Vagina (tissue), 2 donors: Measurements from ENCODE around the gene NRXN3. TPM values are rescaled to one million over a fixed set of nuclear protein-coding genes. Genes with fewer than 3 reads are reported as not detected.

Source experiments
- DNase-seq, 2 donors: peaks; one replicate each; pipeline ENCODE4 v3.0.0-alpha.2; 2017; ENCODE audit errors: extremely low spot score in 2 of 2
- H3K27ac ChIP-seq: fragments of 200-600 bp; sonication (generic); one replicate; pipeline ENCODE4 v1.5.1; 2019
- H3K27me3 ChIP-seq: fragments of 200-600 bp; sonication (generic); one replicate; pipeline ENCODE4 v1.5.1; 2019
- H3K36me3 ChIP-seq, 2 donors: fragments of 200-600 bp; sonication (generic); one replicate each; pipeline ENCODE4 v1.5.1; 2017 to 2019
- H3K4me1 ChIP-seq: fragments of 200-600 bp; sonication (generic); one replicate; pipeline ENCODE4 v1.5.1; 2019
- H3K4me3 ChIP-seq, 2 donors: fragments of 200-600 bp; sonication (generic); 1 replicate in 1 of 2; 2 replicates in 1 of 2; pipeline ENCODE4 v1.5.1; 2016 to 2019
- H3K9me3 ChIP-seq: fragments of 200-600 bp; sonication (generic); one replicate; pipeline ENCODE4 v1.5.1; 2019
- CTCF ChIP-seq, 3 experiments: fragments of 450-650 bp in 2 of 3; fragments of 200-600 bp in 1 of 3; sonication (generic) in 1 of 3; IDR thresholded peaks; one replicate each; pipeline ENCODE4 v1.5.1; 2017 to 2019; ENCODE audit warnings: antibody characterized with exemption in 3 of 3, mild to moderate bottlenecking in 2 of 3, moderate library complexity in 2 of 3
- POLR2A ChIP-seq, 2 donors: fragments of 450-650 bp; IDR thresholded peaks; one replicate each; pipeline ENCODE4 v1.6.1; 2017; ENCODE audit warnings: antibody characterized with exemption in 2 of 2, mild to moderate bottlenecking in 2 of 2, moderate library complexity in 2 of 2
- POLR2AphosphoS5 ChIP-seq, 2 donors: sonication (generic); formaldehyde crosslinking; IDR thresholded peaks; one replicate each; pipeline ENCODE4 v1.9.0; 2017; ENCODE audit warnings: antibody characterized with exemption in 2 of 2, mild to moderate bottlenecking in 2 of 2, low read depth in 1 of 2; ENCODE audit not compliant: insufficient read depth in 1 of 2
- intact Hi-C: fragments of 100-400 bp; cut with DNase I; formaldehyde crosslinking; loops from one replicate; pipeline ENCODE4 v1.15.1; 2023
- total RNA-seq: library from RNA; depleted of rRNA; stranded (reverse); fragments of >200 nt; gene quantifications from one replicate; pipeline ENCODE4 v1.2.3, GENCODE V29; 2016

The NRXN3 gene
- total RNA-seq, 1 donor from 2014 or later: 4.7 TPM

DNA sequence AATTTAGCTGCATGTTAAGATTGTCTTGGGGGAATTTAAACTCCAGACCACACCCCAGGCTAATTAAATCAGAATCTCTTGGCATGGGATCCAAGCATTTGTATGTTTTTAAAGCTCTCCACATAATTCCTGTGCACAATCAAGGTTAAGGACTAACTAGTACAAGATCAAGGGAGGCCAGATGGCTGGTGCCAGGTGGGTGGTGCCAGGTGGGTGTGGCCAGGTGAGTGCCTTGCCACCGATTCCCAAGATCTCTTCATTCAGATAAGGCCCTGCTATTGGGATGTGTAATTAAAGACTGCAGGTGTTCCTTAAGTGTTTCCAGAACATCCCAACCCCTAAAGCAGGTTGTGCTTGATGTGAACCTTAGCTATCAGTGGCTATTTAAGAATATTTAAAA, 75.1 kb downstream of the NRXN3 start:
- no peaks in the 10 kb centered on the region for H3K36me3 ChIP-seq
- no peak overlapping the region for H3K27ac ChIP-seq
- no peaks in the 10 kb centered on the region for H3K27me3 ChIP-seq
- H3K4me3 ChIP-seq: no peak overlapping the region
- DNase-seq: no peak
- intact Hi-C loops: no loop called here
- H3K4me1 ChIP-seq: no peaks in the 10 kb centered on the region
- TF ChIP-seq POLR2A (IDR thresholded peaks at IDR 0.05) (no peak), CTCF (IDR thresholded peaks at IDR 0.05) (no peak), POLR2AphosphoS5 (IDR thresholded peaks at IDR 0.05; ENCODE audit: insufficient read depth in 1 of 2, low read depth in 1 of 2) (no peak)
- H3K9me3 ChIP-seq: no peaks in the 10 kb centered on the region

- Histone ChIP-seq H3K4me1 (no peaks in the 10 kb centered on the region), H3K27me3 (no peaks in the 10 kb centered on the region), H3K9me3 (no peaks in the 10 kb centered on the region), H3K4me3 (no peak overlapping the region), H3K36me3 (no peaks in the 10 kb centered on the region), H3K27ac (no peak overlapping the region)
- DNase-seq: no peak
- intact Hi-C loops: no loop called here
- TF ChIP-seq POLR2AphosphoS5 (IDR thresholded peaks at IDR 0.05; ENCODE audit: insufficient read depth in 1 of 2, low read depth in 1 of 2): no peak
- TF ChIP-seq POLR2A (IDR thresholded peaks at IDR 0.05): no peak
- TF ChIP-seq CTCF (IDR thresholded peaks at IDR 0.05): no peak
These were observed 78.4 kb downstream of the NRXN3 start for GRCh38 chr14:78248501-78249090.

DNA sequence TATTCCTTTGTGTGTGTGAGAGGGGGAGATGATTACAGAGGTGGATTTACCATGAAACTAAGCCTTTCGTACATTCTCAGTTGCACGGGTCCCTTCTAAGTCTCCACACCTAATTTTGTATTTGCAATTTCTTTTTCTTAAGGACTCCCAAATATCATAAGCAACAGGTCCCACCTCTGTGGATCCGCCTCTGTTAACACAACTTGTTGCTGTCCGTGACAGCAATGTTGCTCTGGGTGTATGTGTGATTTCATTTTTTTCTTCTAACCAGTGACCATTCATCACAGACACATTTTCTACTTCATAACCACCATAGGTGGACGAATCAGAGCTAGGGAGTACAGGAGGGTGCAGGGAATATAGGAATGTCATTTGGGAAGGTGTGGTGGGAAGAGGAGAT, 81.1 kb downstream of the NRXN3 start:
- no peak overlapping the region for H3K27ac ChIP-seq
- TF ChIP-seq POLR2AphosphoS5 (IDR thresholded peaks at IDR 0.05; ENCODE audit: insufficient read depth in 1 of 2, low read depth in 1 of 2): no peak
- no peak for TF ChIP-seq CTCF (IDR thresholded peaks at IDR 0.05)
- TF ChIP-seq POLR2A (IDR thresholded peaks at IDR 0.05): no peak
- H3K36me3 ChIP-seq: no peaks in the 10 kb centered on the region
- H3K4me3 ChIP-seq: no peak overlapping the region
- H3K9me3 ChIP-seq: no peaks in the 10 kb centered on the region
- DNase-seq: no peak
- H3K27me3 ChIP-seq: no peaks in the 10 kb centered on the region
- intact Hi-C loops: no loop called here
- no peaks in the 10 kb centered on the region for H3K4me1 ChIP-seq

DNA sequence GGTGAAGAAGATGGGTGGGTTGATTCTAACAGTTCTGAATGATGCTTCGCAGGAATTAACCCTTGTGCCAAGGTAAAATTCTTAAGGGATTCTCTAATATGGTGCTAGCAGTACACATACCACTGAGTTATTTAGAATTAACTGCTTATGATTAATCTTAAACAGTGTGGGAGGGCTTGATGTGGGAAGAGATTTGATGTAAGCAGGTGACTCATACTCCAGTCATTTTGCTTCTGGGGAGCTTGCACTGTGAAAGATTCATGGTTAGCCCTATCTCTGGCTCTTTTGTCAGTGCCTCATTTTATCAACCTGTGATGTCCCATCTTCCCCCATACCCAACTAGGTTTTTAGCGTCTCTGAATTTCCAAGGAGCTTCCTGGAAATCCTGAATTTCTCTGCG, 83.8 kb downstream of the NRXN3 start:
- H3K27me3 ChIP-seq: no peaks in the 10 kb centered on the region
- H3K36me3 ChIP-seq: no peaks in the 10 kb centered on the region
- H3K4me1 ChIP-seq: no peaks in the 10 kb centered on the region
- no peak overlapping the region for H3K27ac ChIP-seq
- DNase-seq: no peak
- no peak for TF ChIP-seq POLR2AphosphoS5 (IDR thresholded peaks at IDR 0.05; ENCODE audit: insufficient read depth in 1 of 2, low read depth in 1 of 2)
- TF ChIP-seq POLR2A (IDR thresholded peaks at IDR 0.05): no peak
- no peak for TF ChIP-seq CTCF (IDR thresholded peaks at IDR 0.05)
- H3K9me3 ChIP-seq: no peaks in the 10 kb centered on the region
- H3K4me3 ChIP-seq: no peak overlapping the region
- intact Hi-C loops: no loop called here

GRCh38 chr14:78254911-78255461, 84.8 kb downstream of the NRXN3 start:
- TF ChIP-seq POLR2AphosphoS5 (IDR thresholded peaks at IDR 0.05; ENCODE audit: insufficient read depth in 1 of 2, low read depth in 1 of 2) (no peak), CTCF (IDR thresholded peaks at IDR 0.05) (no peak), POLR2A (IDR thresholded peaks at IDR 0.05) (no peak)
- Histone ChIP-seq H3K4me1 (no peaks in the 10 kb centered on the region), H3K9me3 (no peaks in the 10 kb centered on the region), H3K4me3 (no peak overlapping the region), H3K27ac (no peak overlapping the region), H3K27me3 (no peaks in the 10 kb centered on the region), H3K36me3 (no peaks in the 10 kb centered on the region)
- intact Hi-C loops: no loop called here
- no peak for DNase-seq
